HepG2 (cell line): ENCODE results near the gene PRKAG3. TPM values are rescaled to one million over a fixed set of nuclear protein-coding genes. Genes with fewer than 3 reads are reported as not detected.

Experiments
- CBX2 ChIP-seq, 2 experiments: fragments of 200-600 bp in 1 of 2; sonication (generic); formaldehyde crosslinking in 1 of 2; IDR thresholded peaks; 2 replicates each; pipeline versions ENCODE4 v1.7.0 to v1.8.1; 2018 to 2022; ENCODE audit warnings: low read depth in 2 of 2, low read length in 1 of 2, mild to moderate bottlenecking in 1 of 2, missing genetic modification reagents in 1 of 2
- polyA plus RNA-seq, 8 experiments: library from polyadenylated mRNA; depleted of rRNA in 3 of 8; stranded (reverse) in 7 of 8; unstranded in 1 of 8; fragments of >200 nt; fragmentation: Illumina TruSeq in 4 of 8; extraction: Trizol in 4 of 8; gene quantifications; 2 replicates each; pipeline versions ENCODE4 v1.2.1 to v1.2.3, GENCODE V29; 2011 to 2016; ENCODE audit warnings: low read depth in 4 of 8, missing spikeins in 1 of 8, mixed read lengths in 1 of 8; ENCODE audit not compliant: insufficient read depth in 1 of 8
- total RNA-seq, 5 experiments: library from RNA; depleted of rRNA; stranded (reverse); fragments of >200 nt; fragmentation: Illumina TruSeq; extraction: Trizol; gene quantifications; 2 replicates each; pipeline ENCODE4 v1.2.3, GENCODE V29; 2016; ENCODE audit warnings: low read depth in 1 of 5
- TF ChIP-seq, protein P1 (sequence below): sonication (generic); formaldehyde crosslinking; IDR thresholded peaks from 2 replicates; pipeline ENCODE4 v1.5.0; 2020; ENCODE audit warnings: mild to moderate bottlenecking, missing genetic modification reagents, borderline replicate concordance
- TF ChIP-seq, protein P2 (sequence below): sonication (generic); formaldehyde crosslinking; IDR thresholded peaks from 2 replicates; pipeline ENCODE4 v1.4.0; 2020; ENCODE audit warnings: missing genetic modification reagents, low read depth, mild to moderate bottlenecking, borderline replicate concordance
- TF ChIP-seq, protein P3 (sequence below): sonication (generic); formaldehyde crosslinking; IDR thresholded peaks from 2 replicates; pipeline ENCODE4 v1.4.0; 2020; ENCODE audit warnings: missing genetic modification reagents

Gene PRKAG3
- total and polyA plus RNA-seq, 2 of the 13 experiments (the other 11 are each of a cell fraction or from before 2014, with no cell fraction given): not detected

DNA sequence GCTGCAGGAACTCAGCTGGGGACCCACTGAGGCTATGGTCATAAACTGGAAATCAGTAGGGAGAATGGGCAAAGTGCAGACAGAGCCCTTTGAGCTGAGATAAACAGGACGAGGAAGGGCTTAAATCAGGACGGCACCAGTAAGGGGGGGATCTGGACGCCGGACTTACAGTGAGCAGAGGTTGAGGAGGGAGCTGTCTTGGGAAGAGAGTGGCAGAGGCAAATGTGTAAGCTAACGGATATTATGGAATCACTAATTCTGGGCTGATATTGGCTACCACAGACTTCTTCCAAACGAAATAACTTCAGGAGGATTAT lies 49.1 kb downstream of the PRKAG3 start (continued):
- TF ChIP-seq, protein P1, sequence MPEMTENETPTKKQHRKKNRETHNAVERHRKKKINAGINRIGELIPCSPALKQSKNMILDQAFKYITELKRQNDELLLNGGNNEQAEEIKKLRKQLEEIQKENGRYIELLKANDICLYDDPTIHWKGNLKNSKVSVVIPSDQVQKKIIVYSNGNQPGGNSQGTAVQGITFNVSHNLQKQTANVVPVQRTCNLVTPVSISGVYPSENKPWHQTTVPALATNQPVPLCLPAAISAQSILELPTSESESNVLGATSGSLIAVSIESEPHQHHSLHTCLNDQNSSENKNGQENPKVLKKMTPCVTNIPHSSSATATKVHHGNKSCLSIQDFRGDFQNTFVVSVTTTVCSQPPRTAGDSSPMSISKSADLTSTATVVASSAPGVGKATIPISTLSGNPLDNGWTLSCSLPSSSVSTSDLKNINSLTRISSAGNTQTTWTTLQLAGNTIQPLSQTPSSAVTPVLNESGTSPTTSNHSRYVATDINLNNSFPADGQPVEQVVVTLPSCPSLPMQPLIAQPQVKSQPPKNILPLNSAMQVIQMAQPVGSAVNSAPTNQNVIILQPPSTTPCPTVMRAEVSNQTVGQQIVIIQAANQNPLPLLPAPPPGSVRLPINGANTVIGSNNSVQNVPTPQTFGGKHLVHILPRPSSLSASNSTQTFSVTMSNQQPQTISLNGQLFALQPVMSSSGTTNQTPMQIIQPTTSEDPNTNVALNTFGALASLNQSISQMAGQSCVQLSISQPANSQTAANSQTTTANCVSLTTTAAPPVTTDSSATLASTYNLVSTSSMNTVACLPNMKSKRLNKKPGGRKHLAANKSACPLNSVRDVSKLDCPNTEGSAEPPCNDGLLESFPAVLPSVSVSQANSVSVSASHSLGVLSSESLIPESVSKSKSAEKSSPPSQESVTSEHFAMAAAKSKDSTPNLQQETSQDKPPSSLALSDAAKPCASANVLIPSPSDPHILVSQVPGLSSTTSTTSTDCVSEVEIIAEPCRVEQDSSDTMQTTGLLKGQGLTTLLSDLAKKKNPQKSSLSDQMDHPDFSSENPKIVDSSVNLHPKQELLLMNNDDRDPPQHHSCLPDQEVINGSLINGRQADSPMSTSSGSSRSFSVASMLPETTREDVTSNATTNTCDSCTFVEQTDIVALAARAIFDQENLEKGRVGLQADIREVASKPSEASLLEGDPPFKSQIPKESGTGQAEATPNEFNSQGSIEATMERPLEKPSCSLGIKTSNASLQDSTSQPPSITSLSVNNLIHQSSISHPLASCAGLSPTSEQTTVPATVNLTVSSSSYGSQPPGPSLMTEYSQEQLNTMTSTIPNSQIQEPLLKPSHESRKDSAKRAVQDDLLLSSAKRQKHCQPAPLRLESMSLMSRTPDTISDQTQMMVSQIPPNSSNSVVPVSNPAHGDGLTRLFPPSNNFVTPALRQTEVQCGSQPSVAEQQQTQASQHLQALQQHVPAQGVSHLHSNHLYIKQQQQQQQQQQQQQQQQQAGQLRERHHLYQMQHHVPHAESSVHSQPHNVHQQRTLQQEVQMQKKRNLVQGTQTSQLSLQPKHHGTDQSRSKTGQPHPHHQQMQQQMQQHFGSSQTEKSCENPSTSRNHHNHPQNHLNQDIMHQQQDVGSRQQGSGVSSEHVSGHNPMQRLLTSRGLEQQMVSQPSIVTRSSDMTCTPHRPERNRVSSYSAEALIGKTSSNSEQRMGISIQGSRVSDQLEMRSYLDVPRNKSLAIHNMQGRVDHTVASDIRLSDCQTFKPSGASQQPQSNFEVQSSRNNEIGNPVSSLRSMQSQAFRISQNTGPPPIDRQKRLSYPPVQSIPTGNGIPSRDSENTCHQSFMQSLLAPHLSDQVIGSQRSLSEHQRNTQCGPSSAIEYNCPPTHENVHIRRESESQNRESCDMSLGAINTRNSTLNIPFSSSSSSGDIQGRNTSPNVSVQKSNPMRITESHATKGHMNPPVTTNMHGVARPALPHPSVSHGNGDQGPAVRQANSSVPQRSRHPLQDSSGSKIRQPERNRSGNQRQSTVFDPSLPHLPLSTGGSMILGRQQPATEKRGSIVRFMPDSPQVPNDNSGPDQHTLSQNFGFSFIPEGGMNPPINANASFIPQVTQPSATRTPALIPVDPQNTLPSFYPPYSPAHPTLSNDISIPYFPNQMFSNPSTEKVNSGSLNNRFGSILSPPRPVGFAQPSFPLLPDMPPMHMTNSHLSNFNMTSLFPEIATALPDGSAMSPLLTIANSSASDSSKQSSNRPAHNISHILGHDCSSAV: no peak; the same call in 1 of the 2 replicates
- no peak for TF ChIP-seq CBX2 (IDR thresholded peaks at IDR 0.05; ENCODE audit: low read depth, low read length)
- TF ChIP-seq CBX2 (CRISPR knock-in tag; IDR thresholded peaks at IDR 0.05; ENCODE audit: low read depth): no peak
- TF ChIP-seq, protein P2, sequence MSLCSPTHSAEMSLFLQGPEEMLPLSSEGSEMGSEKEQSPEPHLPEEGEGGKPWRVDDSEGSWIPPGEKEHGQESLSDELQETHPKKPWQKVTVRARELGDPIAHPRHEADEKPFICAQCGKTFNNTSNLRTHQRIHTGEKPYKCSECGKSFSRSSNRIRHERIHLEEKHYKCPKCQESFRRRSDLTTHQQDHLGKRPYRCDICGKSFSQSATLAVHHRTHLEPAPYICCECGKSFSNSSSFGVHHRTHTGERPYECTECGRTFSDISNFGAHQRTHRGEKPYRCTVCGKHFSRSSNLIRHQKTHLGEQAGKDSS: no peak
- TF ChIP-seq, protein P3, sequence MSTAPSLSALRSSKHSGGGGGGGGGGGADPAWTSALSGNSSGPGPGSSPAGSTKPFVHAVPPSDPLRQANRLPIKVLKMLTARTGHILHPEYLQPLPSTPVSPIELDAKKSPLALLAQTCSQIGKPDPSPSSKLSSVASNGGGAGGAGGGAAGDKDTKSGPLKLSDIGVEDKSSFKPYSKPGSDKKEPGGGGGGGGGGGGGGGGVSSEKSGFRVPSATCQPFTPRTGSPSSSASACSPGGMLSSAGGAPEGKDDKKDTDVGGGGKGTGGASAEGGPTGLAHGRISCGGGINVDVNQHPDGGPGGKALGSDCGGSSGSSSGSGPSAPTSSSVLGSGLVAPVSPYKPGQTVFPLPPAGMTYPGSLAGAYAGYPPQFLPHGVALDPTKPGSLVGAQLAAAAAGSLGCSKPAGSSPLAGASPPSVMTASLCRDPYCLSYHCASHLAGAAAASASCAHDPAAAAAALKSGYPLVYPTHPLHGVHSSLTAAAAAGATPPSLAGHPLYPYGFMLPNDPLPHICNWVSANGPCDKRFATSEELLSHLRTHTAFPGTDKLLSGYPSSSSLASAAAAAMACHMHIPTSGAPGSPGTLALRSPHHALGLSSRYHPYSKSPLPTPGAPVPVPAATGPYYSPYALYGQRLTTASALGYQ (CRISPR knock-in tag): no peak
